BE2C (cell line): ENCODE results near the gene SMTN.

ENCODE experiments used
- DNase-seq: peaks from one replicate; pipeline ENCODE4 v3.0.0-alpha.2; 2020
- H3K27me3 ChIP-seq: fragments of 250-450 bp; sonication (Bioruptor Pico); 2 replicates; pipeline ENCODE4 v1.5.1; 2020; ENCODE audit warnings: mild to moderate bottlenecking
- H3K36me3 ChIP-seq: fragments of 250-450 bp; sonication (Bioruptor Pico); 2 replicates; pipeline ENCODE4 v1.5.1; 2020; ENCODE audit warnings: mild to moderate bottlenecking
- H3K4me1 ChIP-seq: fragments of 250-450 bp; sonication (Bioruptor Pico); 2 replicates; pipeline ENCODE4 v1.5.1; 2020
- H3K4me3 ChIP-seq: 2 replicates; pipeline ENCODE4 v1.5.1; 2011; ENCODE audit warnings: low read depth, low read length
- H3K9me3 ChIP-seq: fragments of 250-450 bp; sonication (Bioruptor Pico); 2 replicates; pipeline ENCODE4 v1.5.1; 2020
- TF ChIP-seq, protein P1 (sequence below): IDR thresholded peaks from 2 replicates; pipeline ENCODE4 v1.5.1; 2012; ENCODE audit warnings: mild to moderate bottlenecking, low read depth, low read length

SMTN gene

DNA sequence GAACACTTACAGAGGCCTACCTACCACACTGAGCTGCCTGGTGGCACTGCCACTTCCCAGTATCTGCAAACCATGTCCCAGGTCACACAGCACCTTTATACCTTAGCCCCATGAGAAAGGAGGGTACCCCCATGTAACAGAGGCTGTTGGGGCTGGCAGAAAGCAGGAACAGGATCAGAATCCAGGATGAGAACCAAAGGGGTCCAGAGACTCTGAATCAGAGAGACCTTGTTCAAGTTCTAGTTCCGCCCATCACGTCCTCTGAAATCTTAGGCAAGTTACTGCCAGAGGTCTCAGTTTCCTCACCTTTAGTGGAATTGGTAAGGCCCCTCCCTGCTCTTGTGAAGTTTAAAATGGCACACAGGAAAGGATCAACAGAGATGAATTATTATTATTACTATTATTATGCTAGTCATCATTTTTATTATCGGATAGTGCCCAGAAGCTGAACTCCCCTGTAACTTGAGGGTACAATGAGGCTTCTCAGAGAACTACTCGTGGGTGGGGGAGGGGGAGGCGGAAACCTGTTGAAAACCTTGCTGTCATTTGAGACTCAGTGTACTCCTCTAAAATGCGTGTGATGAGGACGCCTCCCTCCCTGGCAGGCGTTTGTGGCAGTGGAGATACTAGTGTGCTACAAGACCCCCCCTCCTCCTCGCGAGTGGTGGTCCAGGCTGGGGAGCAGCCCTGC, 17.0 kb downstream of the SMTN start:
- H3K9me3 ChIP-seq = no peaks in the 10 kb centered on the region
- H3K36me3 ChIP-seq = no peaks in the 10 kb centered on the region
- TF ChIP-seq, protein P1, sequence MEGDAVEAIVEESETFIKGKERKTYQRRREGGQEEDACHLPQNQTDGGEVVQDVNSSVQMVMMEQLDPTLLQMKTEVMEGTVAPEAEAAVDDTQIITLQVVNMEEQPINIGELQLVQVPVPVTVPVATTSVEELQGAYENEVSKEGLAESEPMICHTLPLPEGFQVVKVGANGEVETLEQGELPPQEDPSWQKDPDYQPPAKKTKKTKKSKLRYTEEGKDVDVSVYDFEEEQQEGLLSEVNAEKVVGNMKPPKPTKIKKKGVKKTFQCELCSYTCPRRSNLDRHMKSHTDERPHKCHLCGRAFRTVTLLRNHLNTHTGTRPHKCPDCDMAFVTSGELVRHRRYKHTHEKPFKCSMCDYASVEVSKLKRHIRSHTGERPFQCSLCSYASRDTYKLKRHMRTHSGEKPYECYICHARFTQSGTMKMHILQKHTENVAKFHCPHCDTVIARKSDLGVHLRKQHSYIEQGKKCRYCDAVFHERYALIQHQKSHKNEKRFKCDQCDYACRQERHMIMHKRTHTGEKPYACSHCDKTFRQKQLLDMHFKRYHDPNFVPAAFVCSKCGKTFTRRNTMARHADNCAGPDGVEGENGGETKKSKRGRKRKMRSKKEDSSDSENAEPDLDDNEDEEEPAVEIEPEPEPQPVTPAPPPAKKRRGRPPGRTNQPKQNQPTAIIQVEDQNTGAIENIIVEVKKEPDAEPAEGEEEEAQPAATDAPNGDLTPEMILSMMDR = no peak
- no peak overlapping the region for H3K4me3 ChIP-seq
- H3K4me1 ChIP-seq = no peaks in the 10 kb centered on the region
- no peak for DNase-seq
- H3K27me3 ChIP-seq = no peaks in the 10 kb centered on the region

DNA sequence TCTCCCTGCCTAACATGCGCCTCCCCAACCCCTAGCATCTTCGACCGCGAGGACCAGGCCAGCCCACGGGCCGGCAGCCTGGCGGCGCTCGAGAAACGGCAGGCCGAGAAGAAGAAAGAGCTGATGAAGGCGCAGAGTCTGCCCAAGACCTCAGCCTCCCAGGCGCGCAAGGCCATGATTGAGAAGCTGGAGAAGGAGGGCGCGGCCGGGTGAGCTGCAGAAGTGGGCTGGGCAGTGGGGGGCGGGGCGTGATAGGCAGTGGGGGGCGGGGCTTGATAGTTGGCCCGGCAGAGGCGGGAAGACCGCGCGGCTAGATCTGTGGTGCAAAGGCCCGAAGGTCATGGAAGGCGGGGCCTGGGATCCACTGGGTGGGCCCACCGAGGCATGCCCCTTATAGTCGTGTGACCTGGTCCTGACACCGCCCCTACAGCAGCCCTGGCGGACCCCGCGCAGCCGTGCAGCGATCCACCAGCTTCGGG, 17.6 kb downstream of the SMTN start:
- TF ChIP-seq, protein P1 = no peak
- DNase-seq = no peak
- no peaks in the 10 kb centered on the region for H3K9me3 ChIP-seq
- H3K4me3 ChIP-seq = no peak overlapping the region
- H3K27me3 ChIP-seq = no peaks in the 10 kb centered on the region
- H3K4me1 ChIP-seq = no peaks in the 10 kb centered on the region
- no peaks in the 10 kb centered on the region for H3K36me3 ChIP-seq

DNA sequence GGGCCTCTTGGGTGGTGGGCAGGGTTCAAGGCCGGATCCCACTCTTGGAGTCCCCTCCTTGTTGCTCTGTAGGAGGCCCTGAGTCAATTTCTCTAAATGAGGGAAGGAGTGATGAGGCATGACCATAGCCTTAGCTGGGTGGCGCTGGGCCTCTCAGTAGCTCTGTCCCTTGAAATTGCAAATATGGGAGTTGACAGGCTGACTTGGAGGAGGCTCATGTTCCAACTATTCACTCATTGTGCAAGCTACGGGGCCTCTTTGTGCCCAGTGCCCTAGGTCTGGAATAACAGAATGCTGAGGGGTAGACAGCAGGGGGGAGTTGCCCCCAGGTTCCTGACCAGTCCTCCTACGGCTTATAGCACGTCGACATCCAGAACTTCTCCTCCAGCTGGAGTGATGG, 18.3 kb downstream of the SMTN start:
- Histone ChIP-seq H3K4me3 (no peak overlapping the region), H3K9me3 (no peaks in the 10 kb centered on the region), H3K27me3 (no peaks in the 10 kb centered on the region), H3K36me3 (no peaks in the 10 kb centered on the region), H3K4me1 (no peaks in the 10 kb centered on the region)
- TF ChIP-seq, protein P1 = no peak
- no peak for DNase-seq

- H3K4me1 ChIP-seq = no peaks in the 10 kb centered on the region
- H3K27me3 ChIP-seq = no peaks in the 10 kb centered on the region
- TF ChIP-seq, protein P1 = no peak
- H3K4me3 ChIP-seq = no peak overlapping the region
- no peaks in the 10 kb centered on the region for H3K36me3 ChIP-seq
- no peak for DNase-seq
- H3K9me3 ChIP-seq = no peaks in the 10 kb centered on the region
Observed at GRCh38 chr22:31099841-31100761, 19.0 kb downstream of the SMTN start.

DNA sequence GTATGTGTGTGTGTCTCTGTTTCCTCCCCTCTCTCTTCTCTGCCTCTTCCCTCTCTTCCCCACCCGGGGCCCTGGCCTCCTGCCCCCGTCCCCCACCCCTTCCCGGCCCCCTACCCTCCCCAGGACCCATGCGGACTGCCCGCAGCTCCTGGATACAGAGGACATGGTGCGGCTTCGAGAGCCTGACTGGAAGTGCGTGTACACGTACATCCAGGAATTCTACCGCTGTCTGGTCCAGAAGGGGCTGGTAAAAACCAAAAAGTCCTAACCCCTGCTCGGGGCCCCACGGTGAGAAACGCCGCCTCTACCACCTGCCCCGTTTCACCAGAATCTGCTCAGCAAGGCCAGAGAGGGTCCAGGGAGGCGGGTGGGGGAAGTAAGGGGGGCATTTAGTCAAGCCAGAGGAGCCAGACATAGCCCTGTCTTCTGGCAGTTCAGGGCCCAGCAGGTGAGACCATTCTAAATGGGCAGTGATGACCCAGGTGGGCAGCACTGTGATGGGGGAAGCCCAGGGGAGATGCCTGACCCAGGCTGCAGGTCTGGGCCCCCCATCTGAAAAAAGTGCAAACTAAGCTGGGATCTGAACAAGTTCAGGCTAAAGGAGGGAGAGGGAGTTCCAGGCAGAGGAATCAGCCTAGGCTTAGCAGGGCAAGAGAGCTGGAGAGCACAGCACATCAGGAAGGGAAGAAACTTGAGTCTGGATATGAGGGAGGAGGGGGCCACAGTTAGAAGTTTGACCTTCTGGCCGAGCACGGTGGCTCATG, 19.8 kb downstream of the SMTN start:
- Histone ChIP-seq H3K4me3 (no peak overlapping the region), H3K36me3 (no peaks in the 10 kb centered on the region), H3K27me3 (no peaks in the 10 kb centered on the region), H3K4me1 (no peaks in the 10 kb centered on the region), H3K9me3 (no peaks in the 10 kb centered on the region)
- DNase-seq = no peak
- TF ChIP-seq, protein P1 = no peak
